ENCODE results near the gene PLSCR1.
A peak's percentile ranks its signal among the peaks of the same experiment; 100 is the strongest.
"Not testable (repeated sequence)": the region's sequence is repeated elsewhere in the genome, so short reads cannot be mapped to it uniquely, and the experiment has no call there.

Gene PLSCR1

DNA sequence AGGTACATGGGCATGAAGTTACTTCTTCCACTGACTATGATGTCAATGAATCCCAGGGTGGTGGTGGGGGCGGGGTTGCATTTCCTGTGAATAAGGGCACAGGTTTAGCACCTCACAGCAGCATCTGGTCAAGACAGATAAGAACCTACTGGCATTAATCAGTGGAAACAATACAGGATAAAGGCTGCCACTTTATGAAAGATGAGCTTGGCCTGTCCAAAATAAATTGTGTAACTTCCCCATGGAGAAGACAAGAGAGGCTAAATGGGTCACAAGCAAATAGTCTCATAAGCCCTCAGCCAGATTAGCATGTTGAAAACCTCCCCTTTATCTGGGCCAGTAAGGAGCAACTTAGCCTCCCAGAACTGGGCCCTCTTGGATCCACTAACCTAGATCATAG, 47.7 kb downstream of the PLSCR1 start:
- no peak for DNase-seq
- in situ Hi-C loops (cut with HindIII; ENCODE audit: low pct_ligation_motif_present, low pct_unique_long_range_greater_than_20kb, low sequenced_read_pairs) = no loop called here

GRCh38 chr3:146496251-146496650, 48.2 kb downstream of the PLSCR1 start:
- in situ Hi-C loops (cut with HindIII; ENCODE audit: low pct_ligation_motif_present, low pct_unique_long_range_greater_than_20kb, low sequenced_read_pairs) = no loop called here
- DNase-seq = no peak

GRCh38 chr3:146493761-146494160, 50.6 kb downstream of the PLSCR1 start:
- in situ Hi-C loops (cut with HindIII; ENCODE audit: low pct_ligation_motif_present, low pct_unique_long_range_greater_than_20kb, low sequenced_read_pairs) = no loop called here
- DNase-seq = no peak

DNA sequence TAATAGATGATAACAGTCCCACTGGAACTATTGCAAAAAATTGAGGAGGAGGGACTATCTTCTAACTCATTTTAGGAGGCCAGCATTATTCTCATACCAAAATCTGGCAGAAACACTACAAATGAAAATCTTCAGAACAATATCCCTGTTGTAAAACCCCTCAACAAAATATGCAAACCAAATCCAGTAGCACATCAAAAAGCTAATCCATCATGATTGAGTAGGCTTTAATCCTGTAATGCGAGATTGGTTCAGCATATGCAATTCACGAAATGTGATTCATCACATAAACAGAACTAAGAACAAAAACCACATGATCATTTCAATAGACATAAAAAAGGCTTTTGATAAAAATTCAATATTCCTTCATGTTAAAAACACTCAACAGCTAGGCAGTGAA, 51.2 kb downstream of the PLSCR1 start:
- in situ Hi-C loops (cut with HindIII; ENCODE audit: low pct_ligation_motif_present, low pct_unique_long_range_greater_than_20kb, low sequenced_read_pairs) = no loop called here
- DNase-seq = no peak

GRCh38 chr3:146491303-146491702, 53.1 kb downstream of the PLSCR1 start:
- DNase-seq = no peak
- in situ Hi-C loops (cut with HindIII; ENCODE audit: low pct_ligation_motif_present, low pct_unique_long_range_greater_than_20kb, low sequenced_read_pairs) = no loop called here

- no peak for DNase-seq
- in situ Hi-C loops (cut with HindIII; ENCODE audit: low pct_ligation_motif_present, low pct_unique_long_range_greater_than_20kb, low sequenced_read_pairs) = no loop called here
These were observed 59.1 kb downstream of the PLSCR1 start for GRCh38 chr3:146485297-146485696.

DNA sequence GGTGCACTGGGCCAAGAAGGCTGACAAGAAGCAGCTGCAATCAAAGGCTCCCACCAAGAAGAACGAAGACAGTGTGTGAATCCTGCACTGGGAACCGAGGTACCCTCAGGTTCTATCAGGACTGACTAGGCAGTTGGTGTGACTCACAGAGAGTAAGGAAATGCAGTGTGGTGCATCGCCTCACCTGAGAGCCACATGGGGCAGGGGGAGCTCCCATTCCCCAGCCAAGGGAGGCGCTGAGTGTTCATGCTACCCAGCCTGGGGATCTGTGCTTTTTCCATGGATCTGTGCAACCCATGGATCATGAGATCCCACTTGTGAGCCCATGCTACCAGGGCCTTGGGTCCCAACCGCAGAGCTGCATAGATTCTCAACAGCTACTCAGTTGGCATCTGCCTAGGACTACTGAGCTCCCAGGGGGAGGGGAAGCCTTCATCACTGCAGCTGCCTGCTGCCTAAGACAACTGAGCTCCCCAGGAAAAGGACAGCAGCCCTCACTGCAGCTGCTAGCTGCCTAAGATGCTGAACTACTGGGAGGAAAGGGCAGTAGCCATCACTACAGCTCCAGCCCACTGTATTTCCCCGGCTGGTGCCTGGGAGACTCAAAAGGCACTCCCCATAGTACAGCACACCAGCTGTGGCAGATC, 68.2 kb downstream of the PLSCR1 start:
- in situ Hi-C loops (cut with HindIII; ENCODE audit: low pct_ligation_motif_present, low pct_unique_long_range_greater_than_20kb, low sequenced_read_pairs) = no loop called here
- no peak for DNase-seq

DNA sequence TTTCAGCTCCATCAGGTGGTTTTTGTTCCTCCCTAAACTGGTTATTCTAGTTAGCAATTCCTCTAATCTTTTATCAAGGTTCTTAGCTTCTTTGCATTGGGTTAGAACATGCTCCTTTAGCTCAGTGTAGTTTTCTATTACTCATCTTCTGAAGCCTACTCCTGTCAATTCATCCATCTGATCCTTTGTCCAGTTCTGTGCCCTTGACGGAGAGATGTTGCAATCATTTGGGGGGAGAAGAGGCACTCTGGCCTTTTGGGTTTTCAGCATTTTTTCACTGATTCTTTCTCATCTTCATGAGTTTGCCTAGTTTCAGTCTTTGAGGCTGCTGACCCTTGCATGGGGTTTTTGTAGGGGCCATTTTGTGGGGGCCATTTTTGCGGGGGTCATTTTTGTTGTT, 69.4 kb downstream of the PLSCR1 start:
- in situ Hi-C loops (cut with HindIII; ENCODE audit: low pct_ligation_motif_present, low pct_unique_long_range_greater_than_20kb, low sequenced_read_pairs); DNase-seq: not testable (repeated sequence)

DNA sequence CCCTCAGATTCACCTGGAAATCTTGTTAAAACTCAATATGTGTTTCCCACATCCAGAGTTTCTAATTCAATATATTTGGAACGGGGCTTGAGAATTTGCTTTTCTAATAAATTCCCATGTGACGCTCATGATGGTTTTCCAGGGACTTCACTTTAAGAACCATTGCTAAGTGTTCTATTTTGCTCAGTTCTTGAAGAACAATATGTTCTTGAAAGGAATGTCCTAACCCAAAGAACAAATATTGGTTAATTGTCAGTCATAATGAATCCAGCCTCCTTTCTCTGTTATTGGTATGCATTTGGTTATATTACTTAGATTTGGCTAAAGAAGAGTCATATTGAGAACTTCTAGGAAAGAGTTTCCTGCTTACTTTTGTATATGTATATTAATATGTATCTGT, 70.7 kb downstream of the PLSCR1 start:
- in situ Hi-C loops (cut with HindIII; ENCODE audit: low pct_ligation_motif_present, low pct_unique_long_range_greater_than_20kb, low sequenced_read_pairs) = no loop called here
- no peak for DNase-seq

- no peak for DNase-seq
- in situ Hi-C loops (cut with HindIII; ENCODE audit: low pct_ligation_motif_present, low pct_unique_long_range_greater_than_20kb, low sequenced_read_pairs) = no loop called here
These were observed 71.8 kb downstream of the PLSCR1 start for GRCh38 chr3:146472611-146473010.

GRCh38 chr3:146471012-146471411, 73.4 kb downstream of the PLSCR1 start:
- no peak for DNase-seq
- in situ Hi-C loops (cut with HindIII; ENCODE audit: low pct_ligation_motif_present, low pct_unique_long_range_greater_than_20kb, low sequenced_read_pairs) = no loop called here

- in situ Hi-C loops (cut with HindIII; ENCODE audit: low pct_ligation_motif_present, low pct_unique_long_range_greater_than_20kb, low sequenced_read_pairs) = no loop called here
- DNase-seq = no peak
These were observed 73.9 kb downstream of the PLSCR1 start for GRCh38 chr3:146470425-146470990.

- peak; percentile 54 for DNase-seq
- in situ Hi-C loops (cut with HindIII; ENCODE audit: low pct_ligation_motif_present, low pct_unique_long_range_greater_than_20kb, low sequenced_read_pairs) = no loop called here
These were observed 75.0 kb downstream of the PLSCR1 start, which contains the start of gene PLSCR2 for GRCh38 chr3:146469150-146470017. Gene PLSCR2 (minus strand): TSS chr3:146469561. CDS start chr3:146459904, 9,657 bp downstream.

DNA sequence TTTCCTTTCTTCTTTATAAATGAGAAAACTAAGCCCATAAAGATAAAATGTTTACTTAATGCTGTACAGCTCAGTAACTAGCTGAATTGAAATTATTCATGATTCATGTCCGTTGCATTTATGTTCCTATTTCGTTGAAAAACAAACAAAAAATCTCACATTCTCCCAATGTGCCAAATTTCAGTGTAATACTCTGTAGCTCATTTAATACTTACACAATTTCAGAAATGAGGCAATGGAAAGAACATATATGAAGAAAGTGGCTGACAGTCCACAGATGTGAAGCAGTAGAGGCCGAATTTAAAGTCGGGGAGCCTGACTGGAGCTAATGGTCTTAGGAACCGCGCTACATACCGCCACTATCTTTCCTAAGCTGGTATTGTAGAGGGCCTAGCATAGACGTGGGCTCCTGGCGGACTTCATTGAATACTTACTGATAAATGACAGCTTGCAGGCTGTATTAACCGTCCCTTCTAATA, 75.7 kb downstream of the PLSCR1 start:
- DNase-seq = no peak
- in situ Hi-C loops (cut with HindIII; ENCODE audit: low pct_ligation_motif_present, low pct_unique_long_range_greater_than_20kb, low sequenced_read_pairs) = no loop called here

DNA sequence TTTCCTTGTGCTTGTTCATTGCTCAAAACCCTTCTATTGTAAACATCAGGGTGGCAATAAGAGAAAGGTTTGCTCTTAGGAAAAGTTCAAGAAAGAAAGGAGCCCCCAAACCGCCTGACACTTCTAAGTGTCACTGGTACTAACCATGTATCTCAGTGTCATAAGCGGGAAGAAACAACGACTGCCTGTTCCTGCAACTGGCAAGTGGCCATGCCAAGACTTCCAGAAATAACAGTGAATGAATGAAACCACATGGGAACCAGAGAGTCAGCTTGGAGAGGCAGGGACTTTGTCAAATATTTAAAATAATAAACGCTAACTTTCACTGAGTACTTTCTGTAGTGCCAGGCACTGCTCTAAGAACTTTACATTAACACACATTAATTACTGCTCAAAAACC, 76.2 kb downstream of the PLSCR1 start:
- no peak for DNase-seq
- in situ Hi-C loops (cut with HindIII; ENCODE audit: low pct_ligation_motif_present, low pct_unique_long_range_greater_than_20kb, low sequenced_read_pairs) = no loop called here

DNA sequence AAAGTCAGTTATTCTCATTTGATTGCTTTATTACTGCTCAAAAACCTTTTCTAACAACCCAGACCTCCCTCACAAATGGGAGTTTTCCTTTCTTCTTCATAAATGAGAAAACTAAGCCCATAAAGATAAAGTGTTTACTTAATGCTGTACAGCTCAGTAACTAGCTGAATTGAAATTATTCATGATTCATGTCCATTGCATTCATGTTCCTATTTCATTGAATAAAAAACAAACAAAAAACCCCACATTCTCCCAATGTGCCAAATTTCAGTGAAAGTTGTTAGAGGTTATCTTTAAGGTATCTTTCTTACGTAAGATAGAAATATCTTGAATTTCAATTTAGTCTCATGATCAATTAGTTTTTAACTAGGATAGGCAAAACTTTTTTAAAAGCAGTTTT, 77.8 kb downstream of the PLSCR1 start:
- DNase-seq = no peak
- in situ Hi-C loops (cut with HindIII; ENCODE audit: low pct_ligation_motif_present, low pct_unique_long_range_greater_than_20kb, low sequenced_read_pairs) = no loop called here

DNA sequence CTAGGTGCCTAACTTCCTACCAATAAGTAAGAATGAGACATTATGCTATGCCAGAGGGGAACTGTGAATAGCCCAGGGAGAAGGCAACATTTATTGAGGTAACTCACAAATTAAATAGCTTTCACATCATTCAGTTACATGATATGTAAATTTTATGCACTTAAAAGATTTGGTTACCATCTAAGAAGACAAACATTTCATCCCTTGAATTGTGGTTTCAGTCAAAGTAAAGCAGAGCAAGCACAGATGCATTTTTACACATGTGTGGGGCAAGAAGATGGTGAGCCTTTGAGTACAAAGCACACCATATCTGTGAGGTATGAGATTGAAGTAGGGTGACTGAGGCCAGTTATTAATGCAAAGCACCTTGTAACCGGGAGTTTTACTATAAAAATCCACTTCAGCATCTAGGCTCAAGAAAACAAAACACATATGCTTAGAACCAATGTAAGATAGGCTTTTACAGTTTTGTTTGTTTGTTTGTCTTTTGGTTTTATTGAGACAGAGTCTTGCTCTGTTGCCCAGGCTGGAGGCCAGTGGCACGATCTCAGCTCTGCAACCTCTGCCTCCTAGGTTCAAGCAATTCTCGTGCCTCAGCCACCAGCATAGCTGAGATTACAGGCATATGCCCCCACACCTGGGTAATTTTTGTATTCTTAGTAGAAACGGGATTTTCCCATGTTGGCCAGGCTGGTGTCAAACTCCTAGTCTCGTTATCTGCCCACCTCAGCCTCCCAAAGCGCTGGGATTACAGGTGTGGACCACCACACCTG, 78.5 kb downstream of the PLSCR1 start:
- no peak for DNase-seq
- in situ Hi-C loops (cut with HindIII; ENCODE audit: low pct_ligation_motif_present, low pct_unique_long_range_greater_than_20kb, low sequenced_read_pairs) = no loop called here

Measured in ACHN (cell line).